Stimulated activated CD8-positive, alpha-beta memory T cell treated with anti-CD3 and anti-CD28 coated beads, Interleukin-4, amount 100 ng/mL, for 48 hours (primary cell): ENCODE measurements around the gene MLX.
"Not testable (repeated sequence)": the region's sequence is repeated elsewhere in the genome, so short reads cannot be mapped to it uniquely, and the experiment has no call there.

ENCODE experiments used
- DNase-seq: peaks from one replicate; pipeline ENCODE4 v3.0.0-alpha.2; 2020

Gene MLX

GRCh38 chr17:42555961-42556617 lies 10.8 kb upstream of the MLX start:
- not testable (repeated sequence) for DNase-seq

- no peak for DNase-seq
Measured at GRCh38 chr17:42559075-42559474, 7.8 kb upstream of the MLX start.

DNA sequence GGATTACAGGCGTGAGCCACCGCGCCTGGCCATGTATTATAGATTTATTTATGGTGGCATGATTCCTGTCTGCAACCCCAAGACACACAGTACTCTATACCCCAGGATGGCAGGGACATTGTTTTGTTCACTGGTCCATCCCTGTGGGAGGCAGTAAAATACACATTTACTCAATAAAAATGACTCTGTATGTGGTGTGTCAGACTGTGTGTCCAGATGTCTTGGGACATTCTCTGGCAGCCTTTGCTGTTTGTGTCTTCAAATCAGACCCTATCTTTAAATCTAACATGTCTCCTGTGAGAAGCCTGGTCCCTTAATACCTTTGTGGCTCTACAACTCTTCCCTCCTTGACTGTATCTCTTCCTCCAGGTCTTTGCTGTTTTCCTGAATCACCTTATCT lies 6.7 kb upstream of the MLX start:
- no peak for DNase-seq

DNA sequence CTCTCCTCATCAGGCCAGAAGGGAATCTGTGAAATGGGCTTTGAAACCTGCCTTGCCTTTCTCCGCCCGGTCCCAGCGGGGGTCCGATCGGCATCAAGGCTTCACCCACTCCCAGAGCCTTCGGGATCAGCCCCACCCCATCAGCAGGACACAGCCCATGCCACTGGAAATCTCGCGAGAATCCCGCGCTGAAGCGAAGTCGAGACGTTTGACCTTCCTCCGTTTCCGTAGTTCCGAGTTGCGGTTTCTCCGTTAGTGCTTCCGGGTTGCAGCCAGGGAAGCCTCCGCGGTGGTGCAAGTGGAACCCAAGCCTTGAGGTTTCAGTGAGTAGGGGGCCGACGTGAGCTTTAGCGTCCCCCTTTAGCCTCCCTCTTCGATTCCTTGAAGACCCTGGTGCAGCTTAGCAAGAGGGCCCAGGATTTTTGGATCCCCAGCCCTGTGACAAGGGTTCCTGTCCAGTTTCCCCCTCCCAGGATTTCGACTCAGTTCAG lies 5.0 kb upstream of the MLX start, which contains the start of gene COASY:
TSS of gene COASY (plus strand) at position 252 of the 491 bp plus-strand sequence. CDS start 475 bp downstream, outside the sequence.
- DNase-seq: peak; percentile 96

DNA sequence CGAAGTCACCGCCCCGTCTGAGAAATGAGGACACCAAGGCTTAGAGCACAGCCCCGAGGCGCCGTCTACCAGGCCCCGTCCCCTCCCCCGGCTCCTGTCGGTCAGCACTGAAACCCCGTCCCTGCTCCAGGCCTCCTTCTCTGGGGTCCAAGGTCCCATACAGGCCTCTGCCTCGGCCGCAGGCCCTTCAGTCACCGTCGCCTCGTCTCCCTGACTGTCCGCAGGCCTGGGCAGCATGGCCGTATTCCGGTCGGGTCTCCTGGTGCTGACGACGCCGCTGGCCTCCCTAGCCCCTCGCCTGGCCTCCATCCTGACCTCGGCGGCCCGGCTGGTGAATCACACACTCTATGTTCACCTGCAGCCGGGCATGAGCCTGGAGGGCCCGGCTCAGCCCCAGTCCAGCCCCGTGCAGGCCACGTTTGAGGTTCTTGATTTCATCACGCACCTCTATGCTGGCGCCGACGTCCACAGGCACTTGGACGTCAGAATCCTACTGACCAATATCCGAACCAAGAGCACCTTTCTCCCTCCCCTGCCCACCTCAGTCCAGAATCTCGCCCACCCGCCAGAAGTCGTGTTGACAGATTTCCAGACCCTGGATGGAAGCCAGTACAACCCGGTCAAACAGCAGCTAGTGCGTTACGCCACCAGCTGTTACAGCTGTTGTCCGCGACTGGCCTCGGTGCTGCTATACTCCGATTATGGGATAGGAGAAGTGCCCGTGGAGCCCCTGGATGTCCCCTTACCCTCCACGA lies 4.3 kb upstream of the MLX start:
- no peak for DNase-seq

DNA sequence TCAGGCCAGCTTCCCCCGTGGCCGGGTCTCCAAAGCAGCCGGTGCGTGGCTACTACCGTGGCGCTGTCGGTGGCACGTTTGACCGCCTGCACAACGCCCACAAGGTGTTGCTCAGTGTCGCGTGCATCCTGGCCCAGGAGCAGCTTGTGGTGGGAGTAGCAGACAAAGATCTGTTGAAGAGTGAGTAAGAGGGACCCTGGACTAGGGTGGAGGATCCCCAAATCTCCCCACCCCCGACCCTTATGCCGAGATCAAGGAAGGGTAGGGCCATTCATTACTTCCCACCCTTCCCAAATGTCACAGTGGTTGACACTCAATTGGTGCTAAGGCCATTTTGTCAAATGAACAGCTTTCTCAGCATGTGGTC lies 3.8 kb upstream of the MLX start:
- no peak for DNase-seq

DNA sequence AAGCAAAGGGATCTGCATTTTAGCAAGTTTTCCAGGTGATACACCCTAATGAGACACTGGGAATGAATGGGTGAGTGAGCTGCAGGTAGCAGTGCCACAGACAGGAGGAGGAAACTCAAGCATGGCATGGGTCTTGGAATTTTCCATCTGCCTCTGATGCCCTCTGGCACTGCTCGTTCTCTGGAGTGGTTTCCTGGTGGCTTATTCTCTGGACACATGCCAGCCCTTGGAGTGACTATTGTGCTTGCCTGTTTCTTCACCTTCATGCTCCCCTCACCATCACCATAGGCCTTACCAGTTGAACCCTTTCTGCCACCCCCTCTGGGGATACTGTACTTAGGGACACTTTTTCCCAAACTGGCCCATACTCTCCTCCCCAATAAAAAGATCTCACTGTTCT lies 3.4 kb upstream of the MLX start:
- DNase-seq: no peak

DNA sequence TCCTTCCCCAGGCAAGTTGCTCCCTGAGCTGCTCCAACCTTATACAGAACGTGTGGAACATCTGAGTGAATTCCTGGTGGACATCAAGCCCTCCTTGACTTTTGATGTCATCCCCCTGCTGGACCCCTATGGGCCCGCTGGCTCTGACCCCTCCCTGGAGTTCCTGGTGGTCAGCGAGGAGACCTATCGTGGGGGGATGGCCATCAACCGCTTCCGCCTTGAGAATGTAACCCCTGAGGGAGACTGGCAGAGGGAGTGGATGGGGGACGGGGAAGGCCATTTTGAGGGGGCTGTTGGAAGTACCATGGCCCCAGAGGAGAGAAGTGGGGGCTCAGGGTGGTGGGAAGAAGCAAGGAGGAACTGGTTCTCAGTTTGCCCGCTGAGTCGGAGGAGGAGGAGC lies 3.0 kb upstream of the MLX start:
- no peak for DNase-seq

- DNase-seq: no peak
Measured at GRCh38 chr17:42564815-42565522, 1.9 kb upstream of the MLX start.

GRCh38 chr17:42565523-42566214 lies 1.2 kb upstream of the MLX start:
- DNase-seq: no peak

- no peak for DNase-seq
Measured at GRCh38 chr17:42566215-42566882, 551 bp upstream of the MLX start.

DNA sequence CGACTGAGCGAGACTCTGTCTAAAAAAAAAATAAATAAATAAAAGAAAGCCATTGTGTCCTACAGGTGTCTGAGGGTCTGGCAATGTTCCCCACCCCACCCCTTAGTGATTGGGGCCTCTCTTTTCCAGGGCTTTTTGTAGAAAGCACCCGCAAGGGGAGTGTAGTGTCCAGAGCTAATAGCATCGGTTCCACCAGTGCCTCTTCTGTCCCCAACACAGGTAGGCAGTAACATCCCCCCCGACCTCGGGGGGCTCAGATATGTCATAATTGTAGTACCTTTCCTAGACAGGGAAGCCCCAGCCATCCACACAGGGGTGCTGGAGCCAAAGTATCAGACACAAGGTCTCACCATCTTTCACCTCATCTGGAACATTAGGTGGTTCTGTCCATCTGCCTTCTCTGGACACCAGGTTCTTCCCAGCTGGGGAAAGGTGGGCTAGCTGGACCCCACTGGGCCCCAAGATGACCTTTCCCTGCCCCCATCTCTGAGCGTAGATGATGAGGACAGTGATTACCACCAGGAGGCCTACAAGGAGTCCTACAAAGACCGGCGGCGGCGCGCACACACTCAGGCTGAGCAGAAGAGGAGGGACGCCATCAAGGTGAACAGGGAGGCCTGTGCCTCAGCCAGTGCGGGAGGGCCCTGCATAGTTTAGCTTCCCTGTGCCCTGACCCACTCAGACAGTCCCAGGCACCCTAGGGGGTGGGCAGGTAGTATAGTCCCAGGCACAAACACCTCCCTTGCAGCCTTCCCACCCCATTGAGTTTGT lies 1.6 kb downstream of the MLX start:
- DNase-seq: no peak

GRCh38 chr17:42571435-42572225 lies 4.7 kb downstream of the MLX start:
- DNase-seq: no peak

DNA sequence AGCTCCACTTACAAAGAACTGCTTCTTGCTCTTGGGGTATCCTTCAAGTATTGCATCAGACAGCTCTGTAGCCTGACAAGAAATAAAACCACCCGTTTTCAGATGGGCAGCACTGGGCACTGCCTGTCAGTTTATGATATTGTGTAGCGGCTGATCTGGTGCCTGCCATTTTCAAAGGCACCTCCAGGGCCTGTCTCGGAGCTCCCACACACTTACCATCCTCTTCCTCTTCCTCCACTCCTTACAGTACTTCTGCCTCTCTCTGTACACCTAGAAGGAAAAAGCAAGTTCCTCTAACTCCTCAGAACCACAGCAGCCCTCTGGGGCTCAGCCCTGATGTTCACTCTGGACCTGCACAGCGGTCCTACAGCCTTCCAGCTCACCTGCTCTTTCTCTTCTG lies 6.2 kb downstream of the MLX start:
- no peak for DNase-seq

DNA sequence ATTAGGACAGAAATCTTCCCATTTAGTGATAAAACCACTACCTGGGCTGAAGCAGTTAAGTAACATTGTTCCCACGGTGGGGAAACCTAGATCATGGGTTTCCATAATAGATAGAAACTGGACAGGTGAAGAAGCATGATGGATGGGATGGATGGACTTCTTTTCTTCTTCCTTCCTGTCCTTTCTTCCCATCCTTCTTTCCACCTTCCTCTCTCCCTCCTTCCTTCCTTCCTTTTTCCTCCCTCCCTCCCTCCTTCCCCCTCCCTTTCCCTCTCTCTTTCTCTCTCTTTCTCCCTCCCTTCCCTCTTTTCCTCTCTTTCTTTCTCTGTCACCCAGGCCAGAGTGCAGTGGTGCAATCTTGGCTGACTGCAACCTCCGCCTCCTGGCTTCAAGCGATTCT lies 7.6 kb downstream of the MLX start:
- DNase-seq: no peak

GRCh38 chr17:42577140-42577531 lies 10.2 kb downstream of the MLX start:
- DNase-seq: no peak

- peak; percentile 97 for DNase-seq
Measured at GRCh38 chr17:42577532-42578281, 10.8 kb downstream of the MLX start, which contains the start of gene PSMC3IP. TSS of gene PSMC3IP (minus strand) at chr17:42577729. CDS start at chr17:42577686, 43 bp downstream.

DNA sequence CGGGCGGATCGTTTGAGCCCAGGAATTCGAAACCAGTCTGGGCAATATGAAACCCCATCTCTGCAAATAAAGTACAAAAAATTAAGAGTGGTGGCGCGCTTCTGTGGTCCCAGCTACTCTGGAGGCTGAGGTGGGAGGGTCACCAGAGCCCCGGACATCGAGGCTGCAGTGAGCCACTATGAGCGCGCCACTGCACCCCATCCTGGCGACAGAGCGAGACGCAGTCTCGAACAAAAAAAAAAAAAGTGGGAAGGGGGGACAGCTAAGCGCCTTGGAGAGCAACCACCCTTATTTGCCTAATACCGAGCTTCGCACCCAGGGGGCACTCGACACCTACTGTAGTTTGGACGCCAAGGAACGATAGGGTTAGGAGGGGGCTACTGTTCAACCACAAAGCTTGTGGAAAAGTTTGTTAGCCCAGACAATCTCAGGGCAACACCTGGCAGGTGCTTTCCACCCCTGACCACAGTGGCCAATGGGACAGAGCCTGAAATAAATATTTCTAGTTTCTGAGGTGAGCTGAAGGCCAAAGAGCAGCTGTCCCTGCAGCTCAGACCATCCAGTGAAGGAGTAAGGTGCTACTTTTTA lies 11.5 kb downstream of the MLX start:
- peak; percentile 86 for DNase-seq

DNA sequence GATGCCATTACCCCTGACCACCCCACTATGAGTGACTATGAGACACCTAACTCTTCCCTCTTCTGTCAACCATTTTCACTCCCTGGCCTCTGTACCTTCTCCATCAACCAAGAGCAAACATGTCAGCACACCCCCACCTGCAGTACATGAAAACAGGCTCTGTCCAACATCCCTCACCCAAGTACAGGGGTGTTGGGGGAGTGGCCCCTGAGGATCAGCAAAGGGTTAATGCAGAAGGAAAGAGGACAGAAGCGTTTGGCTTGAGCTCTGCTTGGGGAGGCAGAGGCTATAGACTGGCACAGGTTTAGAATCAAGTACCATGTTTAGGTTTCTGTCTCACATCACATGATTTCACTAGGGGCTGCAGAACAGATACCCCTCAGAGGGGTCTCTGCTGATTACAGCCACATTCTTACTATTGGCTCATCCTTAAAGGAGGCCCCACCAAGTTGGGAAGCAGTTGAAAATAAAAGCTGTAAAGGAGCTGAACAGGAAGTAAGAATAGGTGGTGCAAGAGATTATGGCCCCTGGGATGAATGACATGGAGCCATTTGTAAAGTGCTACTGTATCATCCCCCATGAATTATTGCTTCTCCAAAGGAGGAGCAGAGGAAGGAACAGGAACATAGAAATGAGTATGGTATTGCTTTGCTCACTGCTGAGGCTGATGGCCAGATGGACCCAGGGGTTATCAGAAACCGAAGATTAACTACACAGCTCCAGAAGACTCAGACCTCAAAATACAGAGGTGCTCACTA lies 13.1 kb downstream of the MLX start:
- no peak for DNase-seq
